C4-2B (cell line): Measurements from ENCODE around the gene SALL1.

Experiments used
- ZFX ChIP-seq: fragments of 450-650 bp; IDR thresholded peaks from 2 replicates; pipeline ENCODE4 v1.6.1; 2017
- TF ChIP-seq, protein P1 (sequence below): fragments of 450-650 bp; conservative IDR thresholded peaks from 2 replicates; pipeline ENCODE4 v1.5.1; 2017; ENCODE audit warnings: mild to moderate bottlenecking

DNA sequence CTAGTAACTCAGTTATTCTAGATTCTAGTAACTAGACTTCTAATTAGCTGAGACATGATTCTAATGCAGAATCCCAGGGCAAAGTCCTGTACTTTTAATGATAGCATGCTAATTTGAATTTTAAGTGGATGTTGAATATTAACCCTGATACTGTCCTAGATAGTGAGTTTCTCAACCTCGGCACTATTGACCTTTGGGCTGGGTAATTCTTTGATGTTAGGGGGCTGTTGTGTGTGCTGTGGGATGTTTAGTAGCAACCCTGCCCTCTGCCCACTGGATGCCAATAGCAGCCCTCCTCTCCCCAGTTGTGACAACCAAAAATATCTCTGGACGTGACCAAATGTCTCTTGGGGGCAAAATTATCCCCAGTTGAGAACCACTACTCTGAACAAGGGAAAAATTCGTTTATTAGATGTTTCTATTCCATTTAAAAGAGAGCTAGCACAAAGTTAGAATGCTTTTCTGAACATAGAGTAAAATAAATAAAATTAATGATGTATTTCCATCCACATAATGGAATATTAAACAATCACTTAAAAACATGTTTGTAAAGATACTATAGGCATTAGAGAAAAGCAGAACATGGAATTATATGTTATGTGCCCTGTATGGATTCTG is 30.2 kb downstream of the SALL1 start:
- TF ChIP-seq, protein P1, sequence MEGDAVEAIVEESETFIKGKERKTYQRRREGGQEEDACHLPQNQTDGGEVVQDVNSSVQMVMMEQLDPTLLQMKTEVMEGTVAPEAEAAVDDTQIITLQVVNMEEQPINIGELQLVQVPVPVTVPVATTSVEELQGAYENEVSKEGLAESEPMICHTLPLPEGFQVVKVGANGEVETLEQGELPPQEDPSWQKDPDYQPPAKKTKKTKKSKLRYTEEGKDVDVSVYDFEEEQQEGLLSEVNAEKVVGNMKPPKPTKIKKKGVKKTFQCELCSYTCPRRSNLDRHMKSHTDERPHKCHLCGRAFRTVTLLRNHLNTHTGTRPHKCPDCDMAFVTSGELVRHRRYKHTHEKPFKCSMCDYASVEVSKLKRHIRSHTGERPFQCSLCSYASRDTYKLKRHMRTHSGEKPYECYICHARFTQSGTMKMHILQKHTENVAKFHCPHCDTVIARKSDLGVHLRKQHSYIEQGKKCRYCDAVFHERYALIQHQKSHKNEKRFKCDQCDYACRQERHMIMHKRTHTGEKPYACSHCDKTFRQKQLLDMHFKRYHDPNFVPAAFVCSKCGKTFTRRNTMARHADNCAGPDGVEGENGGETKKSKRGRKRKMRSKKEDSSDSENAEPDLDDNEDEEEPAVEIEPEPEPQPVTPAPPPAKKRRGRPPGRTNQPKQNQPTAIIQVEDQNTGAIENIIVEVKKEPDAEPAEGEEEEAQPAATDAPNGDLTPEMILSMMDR: no peak
- TF ChIP-seq ZFX: no peak
